NCI-H2081 treated with DMSO at 0.1 percent for 48 hours (cell line): ENCODE measurements around the gene TAOK2.
"Not testable (repeated sequence)": the region's sequence is repeated elsewhere in the genome, so short reads cannot be mapped to it uniquely, and the experiment has no call there.

Source experiments
- DNase-seq: peaks from one replicate; lab custom pipeline; 2025; lab: John Stamatoyannopoulos, UW

The TAOK2 gene

DNA sequence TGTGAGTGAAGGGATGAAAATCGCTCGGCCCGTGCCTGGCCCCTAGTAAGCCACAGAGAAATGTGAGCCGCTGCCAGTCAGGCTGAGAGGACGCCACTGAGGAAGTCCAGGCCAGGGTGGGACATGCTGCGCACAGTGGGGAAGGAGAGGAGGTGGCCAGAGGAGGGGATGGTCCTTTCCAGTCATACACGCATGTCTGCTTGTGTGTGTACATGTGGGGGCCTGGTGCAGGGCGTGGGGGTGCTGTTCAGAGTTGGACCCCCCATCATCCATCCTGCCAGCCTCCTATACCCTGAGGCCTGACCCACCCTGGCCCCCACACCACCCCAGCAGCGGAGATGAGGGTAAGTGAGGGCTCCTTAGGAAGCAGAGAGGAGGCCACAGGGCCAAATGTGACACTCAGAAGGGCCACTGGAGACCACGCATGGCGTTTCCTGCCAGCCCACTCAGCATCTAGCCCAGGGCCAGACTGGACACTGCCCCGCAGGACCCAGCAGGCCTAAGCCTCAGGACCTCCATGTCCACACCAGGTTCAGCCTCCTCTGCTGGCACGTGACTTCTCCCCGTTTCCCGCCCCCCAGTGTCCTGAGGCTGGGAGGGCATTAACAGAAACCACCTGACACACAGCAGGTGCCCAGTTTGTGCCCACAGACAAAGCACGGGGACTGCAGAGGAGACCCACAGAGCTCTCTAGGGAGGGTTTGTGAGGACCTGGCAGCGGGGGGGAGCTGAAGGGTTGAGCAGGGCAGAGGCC lies 30.2 kb downstream of the TAOK2 start:
- no peak for DNase-seq

GRCh38 chr16:30004424-30004776 lies 30.7 kb downstream of the TAOK2 start:
- no peak for DNase-seq

DNA sequence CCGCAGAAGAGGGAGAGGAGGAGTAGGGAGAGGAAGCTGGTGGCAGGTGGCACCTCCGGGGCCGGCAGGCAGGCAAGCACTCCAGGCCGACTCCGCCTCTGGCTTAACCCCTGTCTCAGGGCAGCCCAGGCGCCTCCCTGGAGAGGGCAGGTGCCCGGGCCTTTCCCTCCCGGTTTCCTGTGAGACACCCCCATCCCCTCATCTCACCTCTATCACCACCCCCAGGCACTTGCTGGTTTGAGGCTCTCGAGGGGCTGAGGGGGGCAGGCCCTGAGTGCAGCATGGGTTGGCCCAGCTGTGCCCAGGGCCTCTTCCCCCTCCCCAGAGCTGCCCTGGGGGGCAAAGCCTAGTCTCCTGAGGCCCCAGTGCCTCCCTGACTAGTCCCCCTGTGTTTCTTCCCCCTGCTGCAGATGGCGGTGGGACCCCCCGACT lies 31.2 kb downstream of the TAOK2 start:
- no peak for DNase-seq

DNA sequence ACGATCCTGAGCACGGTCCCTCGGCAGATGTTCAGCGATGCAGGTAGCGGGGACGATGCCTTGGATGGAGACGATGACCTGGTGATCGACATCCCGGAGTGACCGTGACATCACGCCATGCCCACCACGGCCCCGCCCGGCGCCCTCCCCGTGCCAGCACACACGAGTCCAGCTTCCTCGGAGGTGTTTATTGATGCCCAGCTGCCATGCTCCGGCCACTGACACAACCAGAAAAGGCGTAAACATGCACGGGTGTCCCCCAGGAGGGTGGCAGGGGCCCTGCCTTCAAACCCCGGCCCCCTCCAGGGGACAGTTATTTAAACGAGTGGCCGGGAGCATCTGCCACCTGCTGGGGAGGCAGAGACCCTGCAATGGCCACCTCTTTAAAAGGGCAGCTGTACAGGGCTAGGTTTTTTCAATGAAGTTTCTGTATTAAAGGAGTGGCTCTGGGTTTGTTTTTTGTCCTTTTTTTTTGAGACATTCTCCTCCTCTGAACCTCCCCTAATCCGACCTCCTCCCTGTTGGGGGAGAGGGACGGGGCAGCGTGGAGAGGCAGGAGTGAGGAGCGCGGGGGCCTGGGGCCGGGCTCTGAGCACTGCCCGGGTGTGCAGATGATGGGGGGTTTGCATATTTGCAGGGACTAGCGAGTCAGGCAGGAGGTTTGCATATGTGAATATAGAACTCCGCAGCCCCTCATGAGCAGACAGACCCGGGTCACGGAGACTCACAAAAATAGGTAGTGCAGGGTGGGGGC lies 31.9 kb downstream of the TAOK2 start:
- DNase-seq, result no peak

DNA sequence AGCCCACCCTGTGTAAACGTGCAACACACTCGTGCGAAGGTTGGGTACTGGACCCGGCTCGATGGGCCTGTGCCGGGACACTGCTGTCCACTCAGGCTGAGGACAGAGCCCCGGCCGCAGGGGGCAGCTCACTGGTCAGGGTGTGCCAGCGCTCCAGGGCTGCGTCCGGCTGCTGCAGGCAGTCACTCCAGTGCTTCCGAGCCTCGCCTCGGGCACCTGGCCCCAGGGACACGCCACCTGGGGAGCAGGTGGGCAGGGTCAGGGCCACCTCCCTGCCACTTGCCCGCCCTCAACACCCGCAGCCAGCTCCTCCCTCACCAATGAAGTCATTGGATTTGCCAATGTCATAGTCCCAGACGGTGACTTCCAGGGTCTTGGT lies 32.4 kb downstream of the TAOK2 start:
- DNase-seq, result no peak

DNA sequence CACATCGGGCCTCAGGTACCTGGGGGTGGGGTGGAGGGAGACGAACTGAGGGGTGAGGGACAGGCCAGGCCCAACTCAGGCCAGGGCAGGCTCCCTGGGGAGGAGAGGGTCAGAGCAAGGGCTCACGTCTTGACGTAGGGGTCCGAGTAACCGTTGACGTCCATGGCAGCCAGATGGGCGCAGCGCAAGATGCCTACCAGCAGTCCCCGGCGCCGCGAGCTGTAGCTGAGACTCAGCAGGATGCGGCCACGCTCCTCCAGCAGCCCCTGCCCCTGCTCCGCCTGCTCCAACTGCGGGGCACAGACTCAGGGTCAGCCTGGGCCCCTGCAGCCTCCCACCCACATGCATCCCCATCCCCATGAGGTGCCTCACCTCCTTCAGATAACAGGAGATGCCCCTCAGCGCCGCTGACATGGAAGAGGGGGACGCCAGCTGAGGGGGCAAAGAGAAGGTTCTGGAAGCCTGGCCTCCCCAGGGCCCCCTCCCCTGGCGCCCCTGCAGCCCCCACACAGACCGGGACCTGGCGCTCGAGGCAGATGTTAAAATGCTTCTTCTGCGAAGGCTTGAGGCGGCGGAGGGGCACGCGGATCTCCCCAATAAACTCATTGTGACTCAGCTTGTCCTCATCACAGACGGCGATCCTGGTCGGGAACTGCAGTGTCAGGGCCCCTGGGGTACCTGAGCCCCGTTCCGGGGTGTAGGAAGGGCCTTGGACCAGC lies 33.1 kb downstream of the TAOK2 start:
- DNase-seq, result no peak

DNA sequence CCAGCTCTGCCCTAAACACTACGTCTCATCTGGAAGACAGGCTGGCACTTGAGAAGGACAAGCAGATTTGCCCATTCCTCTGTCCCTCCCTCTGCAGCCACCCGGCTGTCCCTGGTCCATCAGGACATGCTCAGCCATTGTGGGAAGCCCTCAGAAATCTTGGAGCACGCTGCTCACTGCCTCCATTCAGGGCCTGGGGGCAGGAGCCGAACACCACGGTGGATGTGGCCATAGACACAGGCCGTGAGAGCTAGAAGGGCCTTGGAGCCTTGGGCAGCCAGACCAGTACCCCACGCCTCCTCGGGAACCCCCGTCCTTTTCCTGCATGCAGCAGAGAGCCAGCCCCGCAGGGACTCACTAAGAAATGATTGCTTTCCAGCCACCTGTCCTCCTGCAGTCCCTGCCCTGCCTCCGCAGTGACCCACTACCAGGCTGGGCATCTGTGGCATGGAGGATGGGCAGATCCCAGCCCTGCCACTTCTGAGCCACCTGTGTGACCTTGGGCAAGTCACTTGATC lies 33.8 kb downstream of the TAOK2 start:
- DNase-seq, result no peak

DNA sequence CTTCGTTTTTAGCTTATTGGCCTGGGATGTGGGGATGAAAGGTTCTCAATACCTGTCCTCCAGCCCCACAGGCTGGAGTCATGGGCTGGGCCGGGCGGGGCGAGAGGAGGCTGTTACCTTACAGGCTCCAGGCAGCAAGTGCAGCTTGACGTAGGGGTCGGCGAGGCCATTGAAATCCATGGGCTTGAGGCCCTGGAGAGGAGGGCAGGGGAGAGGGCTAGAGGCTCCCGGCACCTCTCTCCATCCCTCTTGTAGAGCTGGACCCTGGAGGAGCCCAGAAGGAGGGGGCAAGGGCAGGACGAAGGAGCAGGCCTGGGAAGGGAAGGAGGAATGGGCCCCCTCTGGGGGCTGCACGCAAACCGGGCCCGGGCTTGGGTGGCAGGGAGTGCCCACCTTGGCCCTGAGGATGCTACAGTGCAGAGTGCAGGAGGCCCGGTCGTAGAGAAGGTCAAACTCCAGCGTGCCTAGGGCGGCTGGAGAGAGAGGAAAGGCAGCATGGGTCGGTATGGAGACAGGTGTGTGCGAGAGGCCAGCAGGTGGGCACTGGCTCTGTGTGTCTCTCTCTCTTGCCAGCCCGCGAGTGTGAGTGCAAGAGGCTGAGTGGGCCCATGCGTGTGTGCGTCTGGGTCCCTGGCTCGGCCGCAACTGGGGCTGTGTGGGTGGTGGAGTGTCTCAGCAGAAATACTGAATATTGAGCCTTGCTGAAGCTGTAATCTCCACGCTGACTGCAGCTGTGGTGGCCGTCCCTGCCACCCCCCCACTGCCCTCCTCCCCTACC lies 35.6 kb downstream of the TAOK2 start:
- DNase-seq, result no peak

DNA sequence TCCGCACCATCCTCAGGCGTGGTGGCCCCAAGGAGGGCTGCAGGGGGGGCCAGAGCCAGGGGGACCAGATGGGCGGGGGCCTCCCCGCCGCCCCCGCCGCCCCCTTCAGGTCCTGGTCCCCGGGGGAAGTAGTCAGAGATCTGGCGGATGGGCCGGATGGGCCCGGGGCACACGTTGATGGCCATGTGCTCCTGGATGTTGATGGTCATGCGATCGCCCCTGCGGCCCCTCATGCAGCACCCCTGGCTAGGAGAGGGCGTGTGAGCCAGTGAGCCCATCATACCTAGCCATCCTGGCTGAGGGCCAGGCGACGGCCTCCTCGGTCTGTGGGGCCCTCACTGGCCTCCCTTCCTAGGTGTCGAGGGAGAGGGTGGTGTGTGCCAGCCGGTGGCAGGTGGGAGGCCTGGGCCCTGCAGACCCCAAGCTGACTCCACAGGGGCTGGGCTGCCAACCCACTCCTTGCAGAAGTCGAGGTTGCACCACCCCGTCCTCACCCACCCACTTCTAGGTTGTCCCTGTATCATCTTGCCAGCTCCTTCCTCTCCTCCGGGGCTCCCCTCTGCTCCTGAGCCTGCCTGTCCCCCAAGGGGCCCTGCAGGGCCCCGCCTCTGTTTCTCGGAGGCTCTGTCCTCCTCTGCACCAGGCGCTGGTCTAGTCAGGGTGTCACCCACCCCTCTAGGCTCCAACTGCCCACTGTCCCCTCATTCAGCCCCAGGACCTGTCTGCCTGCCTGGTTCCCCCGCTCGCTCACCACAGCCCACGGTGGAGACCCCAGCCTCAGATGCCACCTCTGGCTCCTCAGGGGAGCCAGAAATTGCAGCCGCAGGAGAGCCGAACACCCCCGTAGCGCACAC lies 36.5 kb downstream of the TAOK2 start:
- DNase-seq, result no peak

DNA sequence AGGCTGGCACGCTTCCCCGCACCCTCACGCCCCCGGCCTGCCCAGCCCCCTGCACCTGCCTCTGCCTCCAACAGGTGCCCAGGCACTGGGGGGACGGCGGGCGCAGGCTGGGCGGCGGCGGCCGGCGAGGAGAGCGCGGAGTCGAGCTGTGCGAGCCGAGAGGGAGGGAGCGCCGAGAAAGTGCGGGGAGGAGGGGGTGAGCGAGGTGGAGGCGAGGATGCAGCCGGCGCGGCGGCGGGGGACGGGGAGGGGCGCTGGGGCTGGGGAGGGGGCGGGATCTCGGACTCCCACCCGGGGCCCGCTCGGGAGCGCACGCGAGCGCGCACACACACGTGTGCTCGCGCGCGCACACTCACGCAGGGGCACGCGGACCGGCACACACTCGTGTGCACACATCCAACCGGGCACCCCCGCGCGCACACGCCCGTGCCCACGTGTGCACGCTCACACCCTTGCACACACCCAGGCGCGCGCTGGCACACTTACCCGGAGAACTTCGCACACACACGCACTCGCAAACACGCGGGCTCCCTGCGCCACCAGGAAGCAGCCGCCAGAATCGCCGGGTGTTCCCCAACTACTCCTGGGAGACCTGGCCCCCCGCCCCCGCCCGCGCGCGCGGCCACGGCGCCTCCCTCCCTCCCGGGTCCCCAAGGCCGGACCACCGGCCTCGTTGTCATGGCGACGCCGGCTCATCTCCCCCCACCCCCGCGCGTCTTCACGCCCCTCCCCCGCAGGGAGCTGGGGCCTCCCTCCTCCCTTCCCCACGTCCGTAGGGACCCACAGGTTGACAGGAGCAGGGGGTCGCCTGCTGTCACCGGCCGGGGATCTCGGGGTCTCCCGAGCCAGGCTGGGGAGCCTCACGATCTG lies 37.4 kb downstream of the TAOK2 start, which contains the start of gene DOC2A:
DOC2A (minus strand) TSS at position 184 of the 870 bp plus-strand sequence. CDS start 805 bp downstream, outside the sequence.
- DNase-seq, result no peak

GRCh38 chr16:30011714-30012504 lies 38.2 kb downstream of the TAOK2 start:
- no peak for DNase-seq

GRCh38 chr16:30012598-30012997 lies 38.9 kb downstream of the TAOK2 start:
- DNase-seq, result not testable (repeated sequence)

DNA sequence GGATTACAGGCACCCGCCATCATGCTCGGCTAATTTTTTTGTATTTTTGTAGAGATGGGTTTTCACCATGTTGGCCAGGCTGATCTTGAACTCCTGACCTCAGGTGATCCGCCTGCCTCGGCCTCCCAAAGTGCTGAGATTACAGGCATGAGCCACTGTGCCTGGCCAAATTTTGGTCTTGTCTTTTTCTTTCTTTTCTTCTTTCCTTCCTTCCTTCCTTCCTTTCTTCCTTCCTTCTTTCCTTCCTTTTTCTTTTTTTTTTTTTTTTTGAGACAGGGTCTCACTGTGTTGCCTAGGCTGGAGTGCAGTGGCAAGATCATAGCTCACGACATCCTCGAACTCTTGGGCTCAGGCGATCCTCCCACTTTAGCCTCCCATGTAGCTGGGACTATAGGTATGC lies 41.8 kb downstream of the TAOK2 start:
- DNase-seq, result not testable (repeated sequence)

- no peak for DNase-seq
Measured at GRCh38 chr16:30016555-30017276, 43.0 kb downstream of the TAOK2 start.

DNA sequence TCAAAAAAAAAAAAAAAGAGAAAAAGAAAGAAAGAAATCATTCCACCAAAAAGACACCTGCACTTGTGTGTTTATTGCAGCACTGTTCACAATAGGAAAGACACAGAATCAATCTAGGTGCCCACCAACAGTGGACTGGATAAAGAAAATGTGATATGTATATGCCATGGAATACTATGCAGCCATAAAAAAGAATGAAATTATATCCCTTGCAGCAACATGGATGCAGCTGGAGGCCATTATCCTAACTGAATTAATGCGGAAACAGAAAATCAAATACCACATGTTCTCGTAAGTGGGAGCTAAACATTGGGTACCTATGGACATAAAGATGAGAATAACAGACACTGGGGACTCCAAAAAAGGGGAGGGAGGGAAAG lies 43.6 kb downstream of the TAOK2 start:
- DNase-seq, result no peak

- not testable (repeated sequence) for DNase-seq
Measured at GRCh38 chr16:30017937-30018336, 44.3 kb downstream of the TAOK2 start.

DNA sequence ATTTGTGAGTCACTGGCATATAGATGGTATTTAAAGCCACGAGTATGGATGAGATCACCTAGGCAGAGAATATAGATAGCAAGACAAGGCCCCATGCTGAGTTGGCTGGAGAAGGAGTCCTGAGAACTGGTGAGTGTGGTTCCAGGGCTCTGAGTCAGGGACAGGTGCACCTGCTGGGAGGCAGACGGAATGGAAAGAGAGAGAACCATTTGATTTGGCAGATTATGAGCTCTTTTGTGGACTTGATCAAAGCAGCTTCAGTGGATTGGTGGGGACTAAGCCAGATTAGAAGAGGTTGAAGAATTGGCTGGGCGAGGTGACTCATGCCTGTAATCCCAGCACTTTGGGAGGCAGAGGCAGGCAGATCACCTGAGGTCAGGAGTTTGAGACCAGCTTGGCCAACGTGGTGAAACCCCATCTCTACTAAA lies 45.1 kb downstream of the TAOK2 start:
- no peak for DNase-seq

DNA sequence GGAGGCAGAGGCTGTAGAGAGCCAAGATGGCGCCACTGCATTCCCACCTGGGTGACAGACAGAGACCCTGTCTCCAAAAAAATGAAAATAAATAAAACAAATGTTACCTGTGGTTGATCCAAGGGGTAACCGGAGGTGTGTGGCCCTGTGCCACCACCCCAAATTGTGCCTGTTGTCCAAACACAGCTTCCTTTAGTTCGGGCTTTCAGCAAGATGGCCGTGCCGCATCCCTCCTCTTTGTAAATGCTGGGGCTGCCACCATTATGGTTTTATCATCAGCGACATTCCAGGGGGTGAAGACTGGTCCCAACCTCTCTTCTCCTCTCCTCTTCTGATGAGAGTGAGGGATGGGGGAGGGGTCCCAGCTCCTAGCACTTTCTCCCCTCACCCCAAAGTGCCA lies 49.2 kb downstream of the TAOK2 start, which contains the start of gene C16orf92:
C16orf92 (plus strand) TSS at position 312 of the 400 bp plus-strand sequence. CDS start 143 bp downstream, outside the sequence.
- no peak for DNase-seq
